Omental fat pad (tissue), 4 donors: ENCODE data around the gene ERGIC1. TPM values are rescaled to one million over a fixed set of nuclear protein-coding genes. Genes with fewer than 3 reads are reported as not detected.

Experiments
- ATAC-seq: fragments of 150-250 bp; one replicate; pipeline ENCODE4 v1.9.1; 2016; ENCODE audit warnings: mild to moderate bottlenecking, moderate library complexity; ENCODE audit not compliant: low FRiP score
- DNase-seq: peaks from one replicate; pipeline ENCODE4 v3.0.0-alpha.2; 2019; ENCODE audit warnings: low spot score
- total RNA-seq, 4 donors: library from RNA; depleted of rRNA; stranded (reverse); fragments of >200 nt; gene quantifications; one replicate each; pipeline ENCODE4 v1.1.0, GENCODE V29; 2016
- TF ChIP-seq, protein P1 (sequence below), 3 donors: fragments of 450-650 bp; IDR thresholded peaks; one replicate each; pipeline ENCODE4 v1.5.1; 2016 to 2017; ENCODE audit warnings: antibody characterized with exemption in 3 of 3, mild to moderate bottlenecking in 3 of 3, moderate library complexity in 2 of 3

ERGIC1 gene
- total RNA-seq, 4 donors from 2014 or later, result 98.8 to 227 (median 129) TPM

GRCh38 chr5:172915514-172915913, 81.5 kb downstream of the ERGIC1 start:
- TF ChIP-seq, protein P1, sequence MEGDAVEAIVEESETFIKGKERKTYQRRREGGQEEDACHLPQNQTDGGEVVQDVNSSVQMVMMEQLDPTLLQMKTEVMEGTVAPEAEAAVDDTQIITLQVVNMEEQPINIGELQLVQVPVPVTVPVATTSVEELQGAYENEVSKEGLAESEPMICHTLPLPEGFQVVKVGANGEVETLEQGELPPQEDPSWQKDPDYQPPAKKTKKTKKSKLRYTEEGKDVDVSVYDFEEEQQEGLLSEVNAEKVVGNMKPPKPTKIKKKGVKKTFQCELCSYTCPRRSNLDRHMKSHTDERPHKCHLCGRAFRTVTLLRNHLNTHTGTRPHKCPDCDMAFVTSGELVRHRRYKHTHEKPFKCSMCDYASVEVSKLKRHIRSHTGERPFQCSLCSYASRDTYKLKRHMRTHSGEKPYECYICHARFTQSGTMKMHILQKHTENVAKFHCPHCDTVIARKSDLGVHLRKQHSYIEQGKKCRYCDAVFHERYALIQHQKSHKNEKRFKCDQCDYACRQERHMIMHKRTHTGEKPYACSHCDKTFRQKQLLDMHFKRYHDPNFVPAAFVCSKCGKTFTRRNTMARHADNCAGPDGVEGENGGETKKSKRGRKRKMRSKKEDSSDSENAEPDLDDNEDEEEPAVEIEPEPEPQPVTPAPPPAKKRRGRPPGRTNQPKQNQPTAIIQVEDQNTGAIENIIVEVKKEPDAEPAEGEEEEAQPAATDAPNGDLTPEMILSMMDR (IDR thresholded peaks at IDR 0.05), result no peak
- DNase-seq (no peak), ATAC-seq (no peak)

- ATAC-seq, result no peak
- DNase-seq, result no peak
Measured at GRCh38 chr5:172918421-172919371, 84.6 kb downstream of the ERGIC1 start.

GRCh38 chr5:172919525-172920446, 85.7 kb downstream of the ERGIC1 start:
- ATAC-seq (peak; percentile 4), DNase-seq (no peak)
- TF ChIP-seq, protein P1 (IDR thresholded peaks at IDR 0.05), result no peak

More at GRCh38 chr5:172918421-172919371, 84.6 kb downstream of the ERGIC1 start:
- TF ChIP-seq, protein P1 (IDR thresholded peaks at IDR 0.05), result no peak

- ATAC-seq (peak; percentile 62), DNase-seq (no peak)
- TF ChIP-seq, protein P1 (IDR thresholded peaks at IDR 0.05), result no peak
Measured at GRCh38 chr5:172920447-172920849, 86.4 kb downstream of the ERGIC1 start.

DNA sequence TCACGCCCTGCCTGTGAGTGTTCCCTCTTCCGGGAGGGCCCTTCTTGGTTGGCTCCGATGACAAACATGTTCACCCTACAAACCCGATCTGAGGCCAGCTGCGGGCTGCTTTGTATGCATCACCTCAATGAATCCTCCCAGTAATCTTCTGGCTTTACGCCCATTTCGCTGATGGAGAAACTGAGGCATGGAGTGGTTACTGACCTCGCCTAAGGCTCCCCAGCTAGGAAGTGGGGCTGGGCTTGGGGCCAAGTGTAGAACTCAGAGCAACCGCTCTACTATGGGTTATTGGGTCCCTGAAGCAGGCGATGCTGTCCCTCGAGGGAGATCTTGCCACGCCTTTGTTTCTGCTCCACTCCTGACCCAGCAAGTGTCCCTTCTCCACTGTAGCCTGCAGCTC, 86.9 kb downstream of the ERGIC1 start:
- ATAC-seq, result no peak
- TF ChIP-seq, protein P1 (IDR thresholded peaks at IDR 0.05), result no peak

DNA sequence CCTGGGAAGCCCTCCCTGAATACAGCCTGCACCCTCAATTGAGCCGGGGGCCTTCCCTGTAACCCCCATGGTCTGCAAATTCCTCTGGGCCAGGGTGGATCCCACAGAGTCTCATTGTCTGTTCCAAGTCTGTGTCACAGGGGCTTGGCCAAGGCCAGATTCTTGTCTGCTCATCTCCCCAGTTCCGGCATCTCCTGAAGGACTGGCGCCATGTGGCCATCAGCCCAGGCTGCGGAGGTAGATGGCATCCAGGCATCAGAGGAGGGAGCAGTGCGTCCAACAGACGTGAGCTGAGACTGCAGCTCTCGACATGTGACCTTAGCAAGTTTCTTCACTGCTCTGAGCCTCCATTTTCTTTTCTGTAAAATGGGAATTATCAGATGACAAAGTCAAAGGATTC, 87.9 kb downstream of the ERGIC1 start:
- no peak for DNase-seq
- TF ChIP-seq, protein P1 (IDR thresholded peaks at IDR 0.05), result no peak
- ATAC-seq, result no peak

More for the DNA sequence above, 86.9 kb downstream of the ERGIC1 start:
- DNase-seq, result no peak
